HCT116 (cell line): ENCODE results near the gene HHAT. TPM values are rescaled to one million over a fixed set of nuclear protein-coding genes. Genes with fewer than 3 reads are reported as not detected.

Experiments
- ATAC-seq: fragments of 200-7000 bp; cut with Tn5 transposase; 2 replicates; pipeline ENCODE4 v1.9.1; 2020; ENCODE audit warnings: mild to moderate bottlenecking, moderate library complexity
- BruUV-seq: library from RNA; stranded (reverse); fragments of 400-500 nt; replicated peaks from 2 replicates; lab custom pipeline; 2021; lab: Mats Ljungman, UMichigan
- CTCF ChIA-PET: fragments of 300-600 bp; sonication (Branson Sonifier 250); formaldehyde crosslinking; loops from one replicate; lab custom pipeline; 2021; ENCODE audit warnings: antibody characterized with exemption; lab: Charles Lee
- POLR2A ChIA-PET: fragments of 300-600, 350-600 bp; sonication (Branson Sonifier 250); formaldehyde crosslinking; loops from one replicate; lab custom pipeline; 2021; ENCODE audit warnings: antibody characterized with exemption; lab: Charles Lee
- RAD21 ChIA-PET, 2 experiments: fragments of 300-600 bp; sonication (Branson Sonifier 250); formaldehyde crosslinking; loops; one replicate each; lab custom pipeline; 2023; ENCODE audit warnings: low total read pairs in 2 of 2; ENCODE audit not compliant: uncharacterized antibody in 2 of 2, unreplicated experiment in 2 of 2, low non-redundant PET in 1 of 2; lab: Charles Lee
- DNase-seq: peaks from one replicate; pipeline ENCODE4 v3.0.0-alpha.2; 2010; ENCODE audit warnings: low read depth, low spot score
- H2AFZ ChIP-seq: fragments of 200-600 bp; shearing (Covaris generic), sonication (generic); 2 replicates; pipeline ENCODE4 v1.6.1; 2017; ENCODE audit warnings: low read depth, mixed run types, mixed read lengths, antibody characterized with exemption, low read length; ENCODE audit not compliant: poor library complexity, severe bottlenecking
- H3K27ac ChIP-seq: 2 replicates; pipeline ENCODE4 v1.5.1; 2012; ENCODE audit warnings: low read depth, low read length
- H3K27me3 ChIP-seq: fragments of 200-600 bp; sonication (generic); 2 replicates; pipeline ENCODE4 v1.6.1; 2016; ENCODE audit warnings: mixed run types, low read length, mixed read lengths; ENCODE audit not compliant: insufficient read depth
- H3K36me3 ChIP-seq, 2 experiments: fragments of 200-500 bp in 1 of 2; fragments of 200-600 bp in 1 of 2; sonication (Bioruptor generic) in 1 of 2; sonication (generic) in 1 of 2; 2 replicates each; pipeline versions ENCODE4 v1.5.1 to v1.6.1; 2014 to 2016; ENCODE audit warnings: low read length in 2 of 2, inconsistent platforms in 1 of 2, mixed read lengths in 1 of 2, mixed run types in 1 of 2; ENCODE audit not compliant: insufficient read depth in 2 of 2, control insufficient read depth in 1 of 2
- H3K4me1 ChIP-seq, 2 experiments: fragments of 200-600 bp in 1 of 2; sonication (generic) in 1 of 2; 2 replicates each; pipeline versions ENCODE4 v1.5.1 to v1.6.1; 2012 to 2017; ENCODE audit warnings: low read length in 2 of 2, inconsistent platforms in 1 of 2, mild to moderate bottlenecking in 1 of 2, mixed read lengths in 1 of 2, mixed run types in 1 of 2, moderate library complexity in 1 of 2; ENCODE audit not compliant: insufficient read depth in 2 of 2, control insufficient read depth in 1 of 2
- H3K4me2 ChIP-seq: fragments of 200-600 bp; sonication (generic); 2 replicates; pipeline ENCODE4 v1.6.1; 2017; ENCODE audit warnings: mixed run types, low read length, mixed read lengths
- H3K4me3 ChIP-seq, 2 experiments: fragments of 200-600 bp in 1 of 2; sonication (generic) in 1 of 2; replicated peaks in 1 of 2; 2 replicates each; pipeline ENCODE4 v1.5.1; 2011 to 2016; ENCODE audit warnings: low read length in 2 of 2, control low read depth in 1 of 2, low read depth in 1 of 2, mild to moderate bottlenecking in 1 of 2, mixed read lengths in 1 of 2, mixed run types in 1 of 2
- H3K79me2 ChIP-seq: fragments of 200-600 bp; sonication (generic); 2 replicates; pipeline ENCODE4 v1.6.1; 2017; ENCODE audit warnings: mild to moderate bottlenecking, mixed run types, low read length, moderate library complexity, mixed read lengths; ENCODE audit not compliant: insufficient read depth
- H3K9ac ChIP-seq: fragments of 200-600 bp; sonication (generic); 2 replicates; pipeline ENCODE4 v1.6.1; 2016; ENCODE audit warnings: low read length, mixed read lengths
- H3K9me2 ChIP-seq: fragments of 200-600 bp; sonication (generic), shearing (Covaris generic); 2 replicates; pipeline ENCODE4 v1.6.1; 2017; ENCODE audit warnings: mixed run types, mild to moderate bottlenecking, moderate library complexity; ENCODE audit not compliant: insufficient read depth
- H3K9me3 ChIP-seq, 2 experiments: fragments of 200-500 bp in 1 of 2; fragments of 200-600 bp in 1 of 2; sonication (Bioruptor generic) in 1 of 2; sonication (generic) in 1 of 2; 2 replicates each; pipeline ENCODE4 v1.6.1; 2014 to 2017; ENCODE audit warnings: low read length in 2 of 2, mixed read lengths in 2 of 2, inconsistent platforms in 1 of 2, low read depth in 1 of 2, mild to moderate bottlenecking in 1 of 2, mixed run types in 1 of 2, moderate library complexity in 1 of 2; ENCODE audit not compliant: control insufficient read depth in 1 of 2, insufficient read depth in 1 of 2
- H4K20me1 ChIP-seq: fragments of 200-600 bp; sonication (generic), shearing (Covaris generic); 2 replicates; pipeline ENCODE4 v1.6.1; 2017; ENCODE audit warnings: mixed run types, mild to moderate bottlenecking, moderate library complexity; ENCODE audit not compliant: insufficient read depth
- ATF3 ChIP-seq: IDR thresholded peaks from 2 replicates; pipeline ENCODE4 v1.6.1; 2012
- CBX3 ChIP-seq: IDR thresholded peaks from 2 replicates; pipeline ENCODE4 v1.6.1; 2012; ENCODE audit warnings: low read depth
- CTCF ChIP-seq, 3 experiments: fragments of 200-600 bp in 1 of 3; sonication (generic) in 1 of 3; IDR thresholded peaks in 2 of 3; conservative IDR thresholded peaks in 1 of 3; 2 replicates each; pipeline ENCODE4 v1.5.1; 2012 to 2017; ENCODE audit warnings: low read depth in 2 of 3, low read length in 2 of 3, antibody characterized with exemption in 1 of 3, borderline replicate concordance in 1 of 3, control low read depth in 1 of 3, mild to moderate bottlenecking in 1 of 3, mixed read lengths in 1 of 3, mixed run types in 1 of 3, moderate library complexity in 1 of 3; ENCODE audit not compliant: insufficient read depth in 1 of 3
- EGR1 ChIP-seq: IDR thresholded peaks from 2 replicates; pipeline ENCODE4 v1.6.1; 2012; ENCODE audit warnings: low read depth
- ELF1 ChIP-seq: IDR thresholded peaks from 2 replicates; pipeline ENCODE4 v1.6.1; 2012; ENCODE audit warnings: low read depth, borderline replicate concordance
- EZH2phosphoT487 ChIP-seq: fragments of 200-600 bp; IDR thresholded peaks from 2 replicates; pipeline ENCODE4 v1.6.1; 2018; ENCODE audit warnings: antibody characterized with exemption, borderline replicate concordance
- FOSL1 ChIP-seq: IDR thresholded peaks from 2 replicates; pipeline ENCODE4 v1.6.1; 2012; ENCODE audit warnings: low read depth
- JUND ChIP-seq: IDR thresholded peaks from 2 replicates; pipeline ENCODE4 v1.6.1; 2012
- MAX ChIP-seq: IDR thresholded peaks from 2 replicates; pipeline ENCODE4 v1.6.1; 2012
- POLR2A ChIP-seq: IDR thresholded peaks from 2 replicates; pipeline ENCODE4 v1.7.0; 2011; ENCODE audit warnings: borderline replicate concordance; ENCODE audit not compliant: insufficient read depth, insufficient read length; ENCODE audit errors: extremely low read depth
- POLR2AphosphoS5 ChIP-seq: IDR thresholded peaks from 2 replicates; pipeline ENCODE4 v1.6.1; 2011; ENCODE audit warnings: mild to moderate bottlenecking, low read depth, low read length, moderate library complexity
- RAD21 ChIP-seq: IDR thresholded peaks from 2 replicates; pipeline ENCODE4 v1.6.1; 2012; ENCODE audit warnings: low read depth, mild to moderate bottlenecking
- REST ChIP-seq: IDR thresholded peaks from 2 replicates; pipeline ENCODE4 v1.6.1; 2012; ENCODE audit warnings: low read depth
- SIN3A ChIP-seq: IDR thresholded peaks from 2 replicates; pipeline ENCODE4 v1.6.1; 2012; ENCODE audit warnings: low read depth
- SP1 ChIP-seq: IDR thresholded peaks from 2 replicates; pipeline ENCODE4 v1.6.1; 2012; ENCODE audit warnings: low read depth
- SRF ChIP-seq: IDR thresholded peaks from 2 replicates; pipeline ENCODE4 v1.6.1; 2012; ENCODE audit warnings: low read depth
- YY1 ChIP-seq: IDR thresholded peaks from 2 replicates; pipeline ENCODE4 v1.6.1; 2011; ENCODE audit warnings: low read length, low read depth, moderate library complexity, mild to moderate bottlenecking; ENCODE audit not compliant: insufficient replicate concordance; ENCODE audit errors: extremely low read depth
- ZBTB33 ChIP-seq: IDR thresholded peaks from 2 replicates; pipeline ENCODE4 v1.6.1; 2011; ENCODE audit warnings: mild to moderate bottlenecking, low read length, moderate library complexity; ENCODE audit not compliant: insufficient replicate concordance; ENCODE audit errors: extremely low read depth
- ZFX ChIP-seq: fragments of 450-650 bp; IDR thresholded peaks from 2 replicates; pipeline ENCODE4 v1.6.1; 2017
- ZNF274 ChIP-seq: fragments of 200-500 bp; sonication (Bioruptor generic); IDR thresholded peaks from 2 replicates; pipeline ENCODE4 v1.6.1; 2014; ENCODE audit warnings: mild to moderate bottlenecking, low read depth, low read length, inconsistent platforms
- intact Hi-C: fragments of 100-400 bp; cut with micrococcal nuclease; formaldehyde crosslinking; loops from 2 replicates; pipeline ENCODE4 v1.10.0; 2022
- total RNA-seq: library from RNA; stranded (reverse); gene quantifications from one replicate; pipeline ENCODE4 v1.2.1, GENCODE V29; 2021; ENCODE audit not compliant: unreplicated experiment

Gene HHAT
- total RNA-seq, 1 experiment from 2014 or later = 2.7 TPM

GRCh38 chr1:210400043-210400840 lies 71.5 kb downstream of the HHAT start:
- no peak overlapping the region for H3K27ac ChIP-seq
- no peak overlapping the region for H3K9ac ChIP-seq
- RAD21 ChIA-PET = no interaction called here
- no peaks in the 10 kb centered on the region for H3K9me2 ChIP-seq
- intact Hi-C loops = loop anchor here (1.0 to 2.0 kb wide), 3 partner anchors 25 to 257 kb away; no protein-coding TSS in a partner anchor
- H3K4me3 ChIP-seq = no peak overlapping the region
- no peaks in the 10 kb centered on the region for H4K20me1 ChIP-seq
- BruUV-seq = no TSS peak
- no peak overlapping the region for H3K4me2 ChIP-seq
- no peaks in the 10 kb centered on the region for H3K4me1 ChIP-seq
- H2AFZ ChIP-seq = no peak overlapping the region
- ATAC-seq = peak; percentile 100
- TF ChIP-seq ATF3 (no peak), SRF (no peak), POLR2A (no peak), ZFX (no peak), POLR2AphosphoS5 (no peak), EZH2phosphoT487 (no peak), JUND (no peak), CTCF (IDR thresholded peaks at IDR 0.05 in 2 of 3, conservative IDR thresholded peaks at IDR 0.05 in 1 of 3; ENCODE audit: borderline replicate concordance in 1 of 3, insufficient read depth in 1 of 3, low read depth in 2 of 3, low read length in 2 of 3) (peak; percentile 86 to 89 (median 88)), FOSL1 (no peak), SP1 (no peak), SIN3A (no peak), EGR1 (no peak), ZBTB33 (no peak), ELF1 (no peak), ZNF274 (no peak), CBX3 (no peak), REST (no peak), MAX (no peak), RAD21 (peak; percentile 88), YY1 (peak; percentile 28)
- TF ChIP-seq, all 23 proteins: peak for 3
- ChIA-PET CTCF (interaction anchor here (1.1 to 1.5 kb wide), 4 partner anchors 26 to 89 kb away, joined by 3 to 5 read pairs (median 4); no protein-coding TSS in a partner anchor), POLR2A (no interaction called here)
- Histone ChIP-seq H3K79me2 (no peaks in the 10 kb centered on the region), H3K9me3 (no peaks in the 10 kb centered on the region), H3K36me3 (no peaks in the 10 kb centered on the region), H3K27me3 (no peaks in the 10 kb centered on the region)
- peak; percentile 46 for DNase-seq
